MM.1S (cell line): Measurements from ENCODE around the gene GPR35.

Experiments used
- DNase-seq: peaks from one replicate; pipeline ENCODE4 v3.0.0-alpha.2; 2015
- H2AFZ ChIP-seq: fragments of 300-600 bp; sonication (generic); 2 replicates; pipeline ENCODE4 v1.6.0; 2016; ENCODE audit warnings: antibody characterized with exemption, low read length
- H3F3A ChIP-seq: fragments of 300-600 bp; sonication (generic); 2 replicates; pipeline ENCODE4 v1.6.1; 2016; ENCODE audit warnings: mild to moderate bottlenecking, antibody characterized with exemption, low read length, moderate library complexity, mixed read lengths; ENCODE audit not compliant: insufficient read depth
- H3K27ac ChIP-seq: fragments of 300-600 bp; sonication (generic); 2 replicates; pipeline ENCODE4 v1.5.1; 2016; ENCODE audit warnings: mild to moderate bottlenecking, low read length
- H3K27me3 ChIP-seq: fragments of 300-600 bp; sonication (generic); replicated peaks from 2 replicates; pipeline ENCODE4 v1.6.0; 2016; ENCODE audit warnings: low read length; ENCODE audit not compliant: insufficient read depth
- H3K36me3 ChIP-seq: fragments of 300-600 bp; sonication (generic); replicated peaks from 2 replicates; pipeline ENCODE4 v1.6.1; 2016; ENCODE audit warnings: mild to moderate bottlenecking, low read length, mixed read lengths; ENCODE audit not compliant: insufficient read depth
- H3K4me1 ChIP-seq: fragments of 300-600 bp; sonication (generic); 2 replicates; pipeline ENCODE4 v1.6.1; 2016; ENCODE audit warnings: low read length, mixed read lengths
- H3K4me2 ChIP-seq: fragments of 300-600 bp; sonication (generic); 2 replicates; pipeline ENCODE4 v1.6.0; 2016; ENCODE audit warnings: low read depth, low read length
- H3K4me3 ChIP-seq: fragments of 300-600 bp; sonication (generic); 2 replicates; pipeline ENCODE4 v1.5.1; 2016; ENCODE audit warnings: low read length, mixed read lengths
- H3K79me2 ChIP-seq: fragments of 300-600 bp; sonication (generic); 2 replicates; pipeline ENCODE4 v1.6.1; 2016; ENCODE audit warnings: mixed run types, low read length, mixed read lengths
- H3K9ac ChIP-seq: fragments of 300-600 bp; sonication (generic); 2 replicates; pipeline ENCODE4 v1.6.1; 2016; ENCODE audit warnings: low read length, mixed read lengths
- H3K9me2 ChIP-seq: fragments of 300-600 bp; sonication (generic); replicated peaks from 2 replicates; pipeline ENCODE4 v1.6.1; 2016; ENCODE audit warnings: mild to moderate bottlenecking, low read length, mixed read lengths; ENCODE audit not compliant: insufficient read depth
- H3K9me3 ChIP-seq: fragments of 300-600 bp; sonication (generic); replicated peaks from 2 replicates; pipeline ENCODE4 v1.6.1; 2016; ENCODE audit warnings: mild to moderate bottlenecking, low read length, mixed read lengths; ENCODE audit not compliant: insufficient read depth
- H4K20me1 ChIP-seq: fragments of 300-600 bp; sonication (generic); 2 replicates; pipeline ENCODE4 v1.6.1; 2016; ENCODE audit warnings: mild to moderate bottlenecking, low read length, moderate library complexity, mixed read lengths; ENCODE audit not compliant: insufficient read depth
- EZH2 ChIP-seq: fragments of 300-600 bp; sonication (generic); optimal IDR thresholded peaks from 2 replicates; pipeline ENCODE3; 2017; ENCODE audit warnings: low read depth, mild to moderate bottlenecking, antibody characterized with exemption, low read length, mixed read lengths
- EZH2phosphoT487 ChIP-seq: fragments of 300-600 bp; sonication (generic); IDR thresholded peaks from 2 replicates; pipeline ENCODE4 v1.6.1; 2018; ENCODE audit warnings: antibody characterized with exemption, low read length
- TF ChIP-seq, protein P1 (sequence below): fragments of 300-600 bp; sonication (generic); IDR thresholded peaks from 2 replicates; pipeline ENCODE4 v1.5.1; 2016; ENCODE audit warnings: antibody characterized with exemption, low read length, mixed read lengths

GPR35 gene

GRCh38 chr2:240622060-240622411 lies 3.2 kb upstream of the GPR35 start:
- H3K27me3 ChIP-seq = no peaks in the 10 kb centered on the region; the same call in 1 of the 2 replicates
- no peaks in the 10 kb centered on the region for H3K79me2 ChIP-seq
- no peak for TF ChIP-seq EZH2
- TF ChIP-seq, protein P1, sequence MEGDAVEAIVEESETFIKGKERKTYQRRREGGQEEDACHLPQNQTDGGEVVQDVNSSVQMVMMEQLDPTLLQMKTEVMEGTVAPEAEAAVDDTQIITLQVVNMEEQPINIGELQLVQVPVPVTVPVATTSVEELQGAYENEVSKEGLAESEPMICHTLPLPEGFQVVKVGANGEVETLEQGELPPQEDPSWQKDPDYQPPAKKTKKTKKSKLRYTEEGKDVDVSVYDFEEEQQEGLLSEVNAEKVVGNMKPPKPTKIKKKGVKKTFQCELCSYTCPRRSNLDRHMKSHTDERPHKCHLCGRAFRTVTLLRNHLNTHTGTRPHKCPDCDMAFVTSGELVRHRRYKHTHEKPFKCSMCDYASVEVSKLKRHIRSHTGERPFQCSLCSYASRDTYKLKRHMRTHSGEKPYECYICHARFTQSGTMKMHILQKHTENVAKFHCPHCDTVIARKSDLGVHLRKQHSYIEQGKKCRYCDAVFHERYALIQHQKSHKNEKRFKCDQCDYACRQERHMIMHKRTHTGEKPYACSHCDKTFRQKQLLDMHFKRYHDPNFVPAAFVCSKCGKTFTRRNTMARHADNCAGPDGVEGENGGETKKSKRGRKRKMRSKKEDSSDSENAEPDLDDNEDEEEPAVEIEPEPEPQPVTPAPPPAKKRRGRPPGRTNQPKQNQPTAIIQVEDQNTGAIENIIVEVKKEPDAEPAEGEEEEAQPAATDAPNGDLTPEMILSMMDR = no peak
- TF ChIP-seq EZH2phosphoT487 = no peak
- no peaks in the 10 kb centered on the region for H3K9me3 ChIP-seq
- no peak overlapping the region for H3K4me2 ChIP-seq
- H3F3A ChIP-seq = no peaks in the 10 kb centered on the region
- no peaks in the 10 kb centered on the region for H4K20me1 ChIP-seq
- H3K4me1 ChIP-seq = 0 out of 2 replicates have a peak, but pooled peaks cover 4% of the 10 kb centered on the region
- no peaks in the 10 kb centered on the region for H3K36me3 ChIP-seq
- no peak overlapping the region for H3K27ac ChIP-seq
- H2AFZ ChIP-seq = no peak overlapping the region
- no peak overlapping the region for H3K9ac ChIP-seq
- no peaks in the 10 kb centered on the region for H3K9me2 ChIP-seq
- DNase-seq = no peak
- H3K4me3 ChIP-seq = no peak overlapping the region

- no peak overlapping the region for H3K4me2 ChIP-seq
- H3K4me3 ChIP-seq = no peak overlapping the region
- no peaks in the 10 kb centered on the region for H4K20me1 ChIP-seq
- TF ChIP-seq, protein P1 = no peak
- TF ChIP-seq EZH2phosphoT487 (no peak), EZH2 (no peak)
- no peak for DNase-seq
- H3K27me3 ChIP-seq = no peaks in the 10 kb centered on the region; the same call in 1 of the 2 replicates
- no peaks in the 10 kb centered on the region for H3F3A ChIP-seq
- H2AFZ ChIP-seq = no peak overlapping the region
- no peak overlapping the region for H3K27ac ChIP-seq
- no peaks in the 10 kb centered on the region for H3K9me2 ChIP-seq
- H3K36me3 ChIP-seq = no peaks in the 10 kb centered on the region
- H3K4me1 ChIP-seq = 0 out of 2 replicates have a peak, but pooled peaks cover 4% of the 10 kb centered on the region
- H3K79me2 ChIP-seq = no peaks in the 10 kb centered on the region
- no peaks in the 10 kb centered on the region for H3K9me3 ChIP-seq
- no peak overlapping the region for H3K9ac ChIP-seq
Measured at GRCh38 chr2:240622531-240623235, 2.6 kb upstream of the GPR35 start.

DNA sequence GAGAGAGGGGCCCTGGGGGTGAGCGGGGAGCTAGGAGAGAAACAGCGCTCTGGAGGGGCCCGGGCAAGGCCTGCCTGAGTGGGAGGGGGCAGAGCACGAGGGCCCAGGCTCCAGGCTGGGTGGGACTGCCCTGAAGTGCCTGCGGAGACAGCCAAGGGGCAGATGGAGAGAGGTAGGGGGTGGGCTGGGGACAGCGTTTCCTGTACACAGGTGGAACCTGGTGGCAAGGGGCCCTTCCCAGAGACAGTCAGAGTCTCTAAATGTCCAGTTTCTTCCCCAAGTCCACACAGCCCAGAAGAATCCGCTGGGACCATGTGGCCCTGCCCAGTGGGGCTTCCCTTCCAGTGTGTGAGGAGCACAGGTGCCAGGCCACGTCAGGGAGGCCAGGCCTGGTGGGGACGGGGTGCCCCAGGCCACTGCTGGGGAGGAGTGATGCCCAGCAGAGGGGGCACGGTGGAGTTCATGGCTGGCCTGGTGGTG lies 1.7 kb upstream of the GPR35 start:
- H3K9me3 ChIP-seq = no peaks in the 10 kb centered on the region

More for the DNA sequence above, 1.7 kb upstream of the GPR35 start:
- Histone ChIP-seq H3K36me3 (no peaks in the 10 kb centered on the region), H2AFZ (no peak overlapping the region), H3K27ac (no peak overlapping the region), H3K4me3 (no peak overlapping the region), H3K9me2 (no peaks in the 10 kb centered on the region), H3K4me2 (no peak overlapping the region), H3K79me2 (no peaks in the 10 kb centered on the region), H3F3A (no peaks in the 10 kb centered on the region), H3K9ac (no peak overlapping the region), H4K20me1 (no peaks in the 10 kb centered on the region), H3K27me3 (peaks cover 4% of the 10 kb centered on the region; the same call in 1 of the 2 replicates), H3K4me1 (0 out of 2 replicates have a peak, but pooled peaks cover 4% of the 10 kb centered on the region)
- no peak for TF ChIP-seq EZH2phosphoT487
- TF ChIP-seq, protein P1 = no peak
- TF ChIP-seq EZH2 = no peak
- DNase-seq = no peak
